ENCODE measurements around the gene RAB3GAP2. TPM values are rescaled to one million over a fixed set of nuclear protein-coding genes. Genes with fewer than 3 reads are reported as not detected.
"Not testable (repeated sequence)": the region's sequence is repeated elsewhere in the genome, so short reads cannot be mapped to it uniquely, and the experiment has no call there.

RAB3GAP2 gene
- total and polyA plus RNA-seq, 12 donors: 5.7 to 35.8 (median 27.6) TPM

DNA sequence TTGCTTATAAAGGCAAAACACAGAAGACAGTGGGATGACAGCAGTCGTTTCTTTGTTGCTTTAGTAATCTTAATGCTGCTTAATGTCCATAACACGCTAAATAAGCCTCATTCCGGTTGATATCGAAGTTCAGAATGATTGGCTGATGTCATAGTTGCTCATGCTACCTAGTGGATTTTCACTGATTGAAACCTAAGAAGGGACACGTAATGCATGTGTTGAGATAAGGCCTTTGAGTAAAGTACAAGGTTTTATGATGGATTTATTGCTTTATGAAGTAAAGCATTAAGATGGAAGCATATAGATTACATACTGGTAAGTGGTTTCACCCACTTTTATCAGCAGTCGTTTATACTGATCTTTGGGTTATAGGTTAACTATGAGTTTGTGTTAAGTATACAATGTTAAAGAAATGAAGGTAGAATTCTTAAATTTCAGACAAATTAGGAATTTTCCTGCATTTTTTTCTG lies 153.2 kb downstream of the RAB3GAP2 start:
- H3K4me1 ChIP-seq: peaks cover 0 to 5% (median 0%) of the 10 kb centered on the region in 9 donors
- intact Hi-C loops (cut with DNase I): no loop called here
- WGBS, 2 donors: 87 to 89% methylated on average over 6 of the region's 6 CpGs
- no peaks in the 10 kb centered on the region for H3K9me3 ChIP-seq
- no peak for DNase-seq
- H3K4me3 ChIP-seq: no peak overlapping the region
- H3K27me3 ChIP-seq: no peaks in the 10 kb centered on the region
- TF ChIP-seq, protein P1, sequence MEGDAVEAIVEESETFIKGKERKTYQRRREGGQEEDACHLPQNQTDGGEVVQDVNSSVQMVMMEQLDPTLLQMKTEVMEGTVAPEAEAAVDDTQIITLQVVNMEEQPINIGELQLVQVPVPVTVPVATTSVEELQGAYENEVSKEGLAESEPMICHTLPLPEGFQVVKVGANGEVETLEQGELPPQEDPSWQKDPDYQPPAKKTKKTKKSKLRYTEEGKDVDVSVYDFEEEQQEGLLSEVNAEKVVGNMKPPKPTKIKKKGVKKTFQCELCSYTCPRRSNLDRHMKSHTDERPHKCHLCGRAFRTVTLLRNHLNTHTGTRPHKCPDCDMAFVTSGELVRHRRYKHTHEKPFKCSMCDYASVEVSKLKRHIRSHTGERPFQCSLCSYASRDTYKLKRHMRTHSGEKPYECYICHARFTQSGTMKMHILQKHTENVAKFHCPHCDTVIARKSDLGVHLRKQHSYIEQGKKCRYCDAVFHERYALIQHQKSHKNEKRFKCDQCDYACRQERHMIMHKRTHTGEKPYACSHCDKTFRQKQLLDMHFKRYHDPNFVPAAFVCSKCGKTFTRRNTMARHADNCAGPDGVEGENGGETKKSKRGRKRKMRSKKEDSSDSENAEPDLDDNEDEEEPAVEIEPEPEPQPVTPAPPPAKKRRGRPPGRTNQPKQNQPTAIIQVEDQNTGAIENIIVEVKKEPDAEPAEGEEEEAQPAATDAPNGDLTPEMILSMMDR (IDR thresholded peaks at IDR 0.05): no peak
- H3K27ac ChIP-seq: no peak overlapping the region
- no peak for ATAC-seq
- H3K36me3 ChIP-seq: peaks cover 0 to 56% (median 25%) of the 10 kb centered on the region in 9 donors

DNA sequence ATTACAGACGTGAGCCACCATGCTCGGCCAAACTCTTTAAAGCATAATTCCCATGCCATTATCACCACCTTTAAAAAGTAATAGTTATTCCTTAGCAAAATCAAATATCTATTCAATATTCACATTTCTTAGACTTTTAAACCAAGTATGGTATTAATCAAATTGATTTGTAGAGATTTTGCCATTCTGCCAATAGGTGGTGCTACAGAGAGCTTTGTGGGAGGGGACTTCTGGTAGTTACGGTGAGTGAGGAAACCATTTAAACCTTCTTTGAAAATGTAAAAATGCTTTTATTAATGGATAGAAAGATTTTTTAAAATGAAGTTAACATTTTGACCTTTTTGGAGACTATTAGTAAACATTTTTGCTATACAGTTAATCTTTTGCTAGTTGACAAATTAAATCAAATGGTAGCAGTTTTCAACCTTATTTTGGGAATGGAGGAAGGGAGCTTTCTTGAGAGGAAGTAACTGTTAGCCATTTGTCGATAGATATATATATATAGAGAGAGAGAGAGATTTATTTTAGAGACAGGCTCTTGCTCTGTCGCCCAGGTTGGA lies 159.0 kb downstream of the RAB3GAP2 start:
- no peak for ATAC-seq
- 70 to 88% methylated on average over 5 of the region's 5 CpGs for WGBS, 2 donors

DNA sequence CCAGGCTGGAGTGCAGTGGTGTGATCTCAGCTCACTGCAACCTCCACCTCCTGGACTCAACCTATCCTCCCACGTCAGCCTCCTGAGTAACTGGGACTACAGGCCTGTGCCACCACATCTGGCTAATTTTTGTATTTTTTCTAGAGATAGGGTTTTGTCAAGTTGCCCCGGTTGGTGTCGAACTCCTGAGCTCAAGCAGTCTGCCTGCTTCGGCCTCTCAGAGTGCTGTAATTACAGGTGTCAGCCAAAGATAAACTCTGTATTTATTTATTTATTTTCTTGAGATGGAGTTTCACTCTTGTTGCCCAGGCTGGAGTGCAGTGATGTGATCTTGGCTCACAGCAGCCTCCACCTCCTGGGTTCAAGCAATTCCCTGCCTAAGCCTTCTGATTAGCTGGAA lies 159.7 kb downstream of the RAB3GAP2 start:
- 97 to 98% methylated on average over 4 of the region's 4 CpGs for WGBS, 2 donors
- peaks cover 0 to 96% (median 50%) of the 10 kb centered on the region in 9 donors for H3K36me3 ChIP-seq
- intact Hi-C loops (cut with DNase I); H3K27me3 ChIP-seq; ATAC-seq; H3K4me3 ChIP-seq; H3K4me1 ChIP-seq; DNase-seq; H3K9me3 ChIP-seq; H3K27ac ChIP-seq: not testable (repeated sequence)

More for the DNA sequence above, 159.0 kb downstream of the RAB3GAP2 start:
- TF ChIP-seq, protein P1 (IDR thresholded peaks at IDR 0.05): peak in 8 of 9 donors; percentile 29 to 73 (median 60)
- no peak overlapping the region for H3K27ac ChIP-seq
- no peaks in the 10 kb centered on the region for H3K4me1 ChIP-seq
- intact Hi-C loops (cut with DNase I): no loop called here
- peaks cover 0 to 96% (median 49%) of the 10 kb centered on the region in 9 donors for H3K36me3 ChIP-seq
- no peak for DNase-seq
- no peaks in the 10 kb centered on the region for H3K9me3 ChIP-seq
- no peaks in the 10 kb centered on the region for H3K27me3 ChIP-seq
- H3K4me3 ChIP-seq: no peak overlapping the region

DNA sequence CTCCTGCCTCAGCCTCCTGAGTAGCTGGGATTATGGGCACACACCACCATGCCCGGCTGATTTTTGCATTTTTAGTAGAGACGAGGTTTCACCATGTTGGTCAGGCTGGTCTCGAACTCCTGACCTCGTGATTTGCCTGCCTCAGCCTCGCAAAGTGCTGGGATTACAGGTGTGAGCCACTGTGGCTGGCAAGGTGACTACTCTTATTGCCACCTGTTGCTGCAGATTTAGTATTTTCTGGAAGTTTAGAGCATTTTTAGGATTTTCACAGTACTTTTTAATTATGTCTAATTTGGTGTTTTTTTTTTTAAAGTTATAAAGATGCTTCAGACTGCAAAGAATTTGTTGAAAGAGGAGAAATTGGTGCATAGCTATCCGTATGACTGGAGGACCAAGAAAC lies 161.8 kb downstream of the RAB3GAP2 start:
- H3K4me3 ChIP-seq; H3K4me1 ChIP-seq; H3K9me3 ChIP-seq; ATAC-seq; H3K27me3 ChIP-seq; H3K27ac ChIP-seq; DNase-seq; intact Hi-C loops (cut with DNase I): not testable (repeated sequence)
- 94 to 96% methylated on average over 6 of the region's 6 CpGs for WGBS, 2 donors
- peaks cover 0 to 96% (median 53%) of the 10 kb centered on the region in 9 donors for H3K36me3 ChIP-seq

DNA sequence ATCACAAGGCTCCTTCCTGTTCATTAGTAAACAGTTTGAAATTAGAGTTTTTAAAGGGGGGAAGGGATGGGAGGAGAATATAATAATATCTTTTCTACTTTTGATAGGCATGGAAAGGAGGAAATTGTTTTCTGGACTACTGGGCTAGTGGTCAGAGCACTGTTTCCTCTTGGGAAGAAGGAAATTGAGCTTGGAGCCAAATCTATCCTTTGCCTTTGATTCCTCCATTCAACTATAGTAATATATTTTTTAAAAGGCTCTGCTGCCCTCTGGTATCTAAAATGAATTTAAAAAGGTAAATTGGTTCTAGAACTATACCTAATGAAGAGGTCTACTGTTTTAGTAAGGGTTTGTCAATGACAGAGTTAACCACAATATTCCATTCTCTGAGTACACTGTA lies 172.4 kb downstream of the RAB3GAP2 start:
- Histone ChIP-seq H3K27ac (peak overlapping the region in 2 of 10 donors; percentile 9 to 10), H3K36me3 (peaks cover 0 to 90% (median 41%) of the 10 kb centered on the region in 9 donors), H3K27me3 (no peaks in the 10 kb centered on the region), H3K4me3 (no peak overlapping the region), H3K4me1 (peaks cover 0 to 23% (median 14%) of the 10 kb centered on the region in 9 donors), H3K9me3 (no peaks in the 10 kb centered on the region)
- intact Hi-C loops (cut with DNase I): loop anchor here in 3 of 10 donors (10.0 kb wide), 3 partner anchors 75 to 435 kb away; no protein-coding TSS in a partner anchor
- DNase-seq (no peak), ATAC-seq (no peak)
- TF ChIP-seq, protein P1 (IDR thresholded peaks at IDR 0.05): no peak

Small RNAs within 50 kb of the gene (microRNA-seq; reads per million reads assigned to microRNA genes)
- gene MIR194-1 (0 to 1.5 reads per million in 2 donors), gene MIR215 (0 to 1.5 reads per million in 2 donors), gene MIR664A (240 to 243 reads per million in 2 donors)

Other genes starting within 250 kb of the RAB3GAP2 start
- 10 to 100 TPM; 66.0 to 96.7 (median 73.3) TPM for gene EPRS1, start 225.9 kb downstream of the RAB3GAP2 start, total RNA-seq
- 10 to 100 TPM; 40.5 to 42.4 TPM for gene EPRS1, start 225.9 kb downstream of the RAB3GAP2 start, polyA plus RNA-seq
- gene BPNT1, start 182.7 kb downstream of the RAB3GAP2 start, total RNA-seq: 10 to 100 TPM; 13.8 to 21.0 (median 19.2) TPM
- gene BPNT1, start 182.7 kb downstream of the RAB3GAP2 start, polyA plus RNA-seq: 10 to 100 TPM in 1 of 2 donors, 1 to 10 TPM in 1; 5.4 to 14.2 TPM
- gene IARS2, start 178.3 kb downstream of the RAB3GAP2 start, total RNA-seq: 10 to 100 TPM; 74.9 to 91.9 (median 82.2) TPM
- 10 to 100 TPM; 12.1 to 41.6 TPM for gene IARS2, start 178.3 kb downstream of the RAB3GAP2 start, polyA plus RNA-seq